ENCODE results near the gene PEX14.
A peak's percentile ranks its signal among the peaks of the same experiment; 100 is the strongest.

DNA sequence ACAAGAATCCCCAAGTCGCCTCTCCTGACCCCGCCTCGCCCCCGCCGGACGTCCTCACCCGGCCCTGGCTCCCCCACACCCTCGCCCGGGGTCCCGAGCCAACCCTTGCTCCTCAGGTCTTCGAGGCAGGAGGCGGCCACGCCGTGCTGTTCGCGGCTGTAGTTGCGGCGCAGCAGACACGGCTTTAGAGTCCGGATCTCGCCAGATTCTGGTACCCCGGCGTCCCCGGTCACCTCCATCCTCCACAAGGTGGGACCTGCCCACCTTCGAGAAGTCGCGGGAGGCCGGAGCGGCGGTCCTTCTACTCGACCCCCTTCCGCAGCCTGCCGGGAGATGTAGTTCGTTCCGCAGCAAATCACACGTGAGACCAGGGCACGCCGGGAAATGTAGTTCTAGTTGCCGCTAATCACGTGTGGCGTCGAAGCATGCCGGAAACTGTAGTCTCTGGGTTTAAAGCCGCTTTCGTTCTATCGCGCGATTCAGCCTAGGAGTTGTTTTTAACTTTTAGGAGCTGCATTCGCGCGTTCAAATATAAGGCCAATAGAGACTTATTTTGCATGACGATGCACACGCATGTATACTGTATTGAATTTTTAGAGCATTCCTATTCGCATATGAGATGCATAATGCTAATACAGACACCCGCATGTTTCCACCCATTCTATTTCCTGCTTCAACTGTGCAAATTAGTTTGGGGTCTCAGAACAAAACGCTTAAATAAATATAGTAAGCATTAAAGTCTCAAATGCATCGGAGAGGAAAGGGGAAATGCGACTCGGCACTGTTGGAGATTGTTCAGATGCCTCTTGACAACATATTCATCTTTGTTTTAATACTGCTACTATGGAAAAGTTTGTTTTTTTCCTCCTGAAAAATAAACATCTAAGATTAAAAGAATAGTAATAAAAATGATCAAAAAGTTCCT is 2.3 kb upstream of the PEX14 start, which contains the start of gene DFFA:
- TF ChIP-seq, protein P1, sequence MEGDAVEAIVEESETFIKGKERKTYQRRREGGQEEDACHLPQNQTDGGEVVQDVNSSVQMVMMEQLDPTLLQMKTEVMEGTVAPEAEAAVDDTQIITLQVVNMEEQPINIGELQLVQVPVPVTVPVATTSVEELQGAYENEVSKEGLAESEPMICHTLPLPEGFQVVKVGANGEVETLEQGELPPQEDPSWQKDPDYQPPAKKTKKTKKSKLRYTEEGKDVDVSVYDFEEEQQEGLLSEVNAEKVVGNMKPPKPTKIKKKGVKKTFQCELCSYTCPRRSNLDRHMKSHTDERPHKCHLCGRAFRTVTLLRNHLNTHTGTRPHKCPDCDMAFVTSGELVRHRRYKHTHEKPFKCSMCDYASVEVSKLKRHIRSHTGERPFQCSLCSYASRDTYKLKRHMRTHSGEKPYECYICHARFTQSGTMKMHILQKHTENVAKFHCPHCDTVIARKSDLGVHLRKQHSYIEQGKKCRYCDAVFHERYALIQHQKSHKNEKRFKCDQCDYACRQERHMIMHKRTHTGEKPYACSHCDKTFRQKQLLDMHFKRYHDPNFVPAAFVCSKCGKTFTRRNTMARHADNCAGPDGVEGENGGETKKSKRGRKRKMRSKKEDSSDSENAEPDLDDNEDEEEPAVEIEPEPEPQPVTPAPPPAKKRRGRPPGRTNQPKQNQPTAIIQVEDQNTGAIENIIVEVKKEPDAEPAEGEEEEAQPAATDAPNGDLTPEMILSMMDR (IDR thresholded peaks at IDR 0.05), result no peak
- peak; percentile 84 to 89 (median 88) for TF ChIP-seq POLR2AphosphoS5 (IDR thresholded peaks at IDR 0.05)

Data from breast epithelium (tissue), 3 donors.